Esophagus squamous epithelium (tissue), 5 donors: ENCODE measurements around the gene PADI6. TPM values are rescaled to one million over a fixed set of nuclear protein-coding genes. Genes with fewer than 3 reads are reported as not detected.
"Not testable (repeated sequence)": the region's sequence is repeated elsewhere in the genome, so short reads cannot be mapped to it uniquely, and the experiment has no call there.

Source experiments
- DNase-seq: peaks from one replicate; lab custom pipeline; 2025; lab: John Stamatoyannopoulos, UW
- H3K27ac ChIP-seq, 4 donors: fragments of 200-600 bp; sonication (generic); one replicate each; pipeline ENCODE4 v1.5.1; 2016 to 2019; ENCODE audit warnings: mild to moderate bottlenecking in 1 of 4
- H3K27me3 ChIP-seq, 4 donors: fragments of 200-600 bp; sonication (generic); 1 replicate in 3 of 4; 2 replicates in 1 of 4; pipeline versions ENCODE4 v1.5.1 to v1.6.0; 2017 to 2021; ENCODE audit warnings: antibody characterized with exemption in 1 of 4
- H3K36me3 ChIP-seq, 3 donors: fragments of 200-600 bp; sonication (generic); one replicate each; pipeline ENCODE4 v1.5.1; 2016 to 2019
- H3K4me1 ChIP-seq, 3 donors: fragments of 200-600 bp; sonication (generic); one replicate each; pipeline ENCODE4 v1.5.1; 2017 to 2019
- H3K4me3 ChIP-seq, 4 donors: fragments of 200-600 bp; sonication (generic); 1 replicate in 3 of 4; 2 replicates in 1 of 4; pipeline ENCODE4 v1.5.1; 2016 to 2019; ENCODE audit warnings: mild to moderate bottlenecking in 2 of 4, moderate library complexity in 1 of 4
- H3K9me3 ChIP-seq, 3 donors: fragments of 200-600 bp; sonication (generic); one replicate each; pipeline ENCODE4 v1.5.1; 2016 to 2019
- POLR2A ChIP-seq, 4 donors: fragments of 450-650 bp; IDR thresholded peaks; one replicate each; pipeline ENCODE4 v1.6.1; 2017; ENCODE audit warnings: antibody characterized with exemption in 4 of 4, mild to moderate bottlenecking in 4 of 4, moderate library complexity in 3 of 4
- WGBS, 2 donors: methylation state at CpG; one replicate each; pipeline ENCODE4 v1.1.5; 2018; 5-methylcytosine and 5-hydroxymethylcytosine counted together
- intact Hi-C: fragments of 100-400 bp; cut with DNase I; formaldehyde crosslinking; loops from one replicate; pipeline ENCODE4 v1.15.0; 2022
- total RNA-seq, 4 donors: library from RNA; depleted of rRNA; stranded (reverse); fragments of >200 nt; gene quantifications; one replicate each; pipeline ENCODE4 v1.1.0, GENCODE V29; 2016
- TF ChIP-seq, protein P1 (sequence below), 6 experiments: fragments of 450-650 bp in 4 of 6; fragments of 200-600 bp in 2 of 6; sonication (generic) in 2 of 6; IDR thresholded peaks; one replicate each; pipeline ENCODE4 v1.5.1; 2016 to 2019; ENCODE audit warnings: antibody characterized with exemption in 6 of 6, mild to moderate bottlenecking in 4 of 6, moderate library complexity in 4 of 6
- donor health status: DM: yes; HTN: yes; CAD: no.

The PADI6 gene
- total RNA-seq, 4 donors from 2014 or later, result not detected

DNA sequence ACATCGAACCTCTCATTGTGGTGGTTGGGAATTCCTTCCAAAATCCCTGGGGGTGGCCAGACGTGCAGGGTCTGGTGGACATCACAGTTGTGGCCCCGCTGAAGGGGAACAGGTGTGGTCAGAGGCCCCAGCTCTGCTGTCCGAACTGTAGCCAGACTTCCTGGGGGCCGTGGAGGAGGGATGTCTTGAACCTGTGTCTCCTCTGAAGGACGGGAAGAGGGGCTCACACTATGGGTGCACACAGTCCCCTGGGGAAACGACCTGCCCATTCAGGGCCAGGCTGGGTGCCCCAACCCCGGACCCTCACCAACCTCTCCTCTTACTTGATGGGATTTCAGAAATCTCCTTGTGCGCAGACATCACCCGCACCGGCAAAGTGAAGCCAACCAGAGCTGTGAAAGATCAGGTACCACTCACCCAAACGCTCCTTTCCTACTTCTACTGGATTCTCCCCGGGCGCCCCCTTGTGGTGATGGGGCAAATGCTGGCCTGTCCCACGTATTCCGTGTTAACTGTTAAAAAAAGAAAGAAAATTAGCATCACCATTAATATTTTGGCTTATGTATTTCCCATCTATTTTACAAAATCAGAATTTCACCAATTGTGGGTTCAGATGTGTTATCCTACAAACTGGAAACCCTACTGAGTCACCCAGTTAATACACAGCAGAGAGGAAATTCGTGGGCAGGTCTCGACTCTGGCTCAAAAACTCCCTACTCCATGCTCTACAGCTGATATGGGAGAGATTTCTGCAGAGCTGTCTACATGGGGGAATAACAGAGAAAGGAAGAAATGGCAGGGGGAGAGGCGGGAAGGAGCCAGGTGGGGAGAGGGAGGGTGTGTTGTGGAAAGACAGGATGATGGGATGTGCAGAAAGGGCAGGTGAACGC is 35.9 kb upstream of the PADI6 start:
- no peaks in the 10 kb centered on the region for H3K4me1 ChIP-seq
- peaks cover 0 to 64% (median 0%) of the 10 kb centered on the region in 4 donors for H3K27me3 ChIP-seq
- DNase-seq, result no peak
- no peaks in the 10 kb centered on the region for H3K36me3 ChIP-seq
- H3K9me3 ChIP-seq, result no peaks in the 10 kb centered on the region
- H3K27ac ChIP-seq, result no peak overlapping the region
- WGBS, 2 donors, result 17 to 23% methylated on average over 14 to 15 of the region's 20 CpGs
- TF ChIP-seq, protein P1, sequence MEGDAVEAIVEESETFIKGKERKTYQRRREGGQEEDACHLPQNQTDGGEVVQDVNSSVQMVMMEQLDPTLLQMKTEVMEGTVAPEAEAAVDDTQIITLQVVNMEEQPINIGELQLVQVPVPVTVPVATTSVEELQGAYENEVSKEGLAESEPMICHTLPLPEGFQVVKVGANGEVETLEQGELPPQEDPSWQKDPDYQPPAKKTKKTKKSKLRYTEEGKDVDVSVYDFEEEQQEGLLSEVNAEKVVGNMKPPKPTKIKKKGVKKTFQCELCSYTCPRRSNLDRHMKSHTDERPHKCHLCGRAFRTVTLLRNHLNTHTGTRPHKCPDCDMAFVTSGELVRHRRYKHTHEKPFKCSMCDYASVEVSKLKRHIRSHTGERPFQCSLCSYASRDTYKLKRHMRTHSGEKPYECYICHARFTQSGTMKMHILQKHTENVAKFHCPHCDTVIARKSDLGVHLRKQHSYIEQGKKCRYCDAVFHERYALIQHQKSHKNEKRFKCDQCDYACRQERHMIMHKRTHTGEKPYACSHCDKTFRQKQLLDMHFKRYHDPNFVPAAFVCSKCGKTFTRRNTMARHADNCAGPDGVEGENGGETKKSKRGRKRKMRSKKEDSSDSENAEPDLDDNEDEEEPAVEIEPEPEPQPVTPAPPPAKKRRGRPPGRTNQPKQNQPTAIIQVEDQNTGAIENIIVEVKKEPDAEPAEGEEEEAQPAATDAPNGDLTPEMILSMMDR (IDR thresholded peaks at IDR 0.05), result peak; percentile 41 to 89 (median 80)
- TF ChIP-seq POLR2A (IDR thresholded peaks at IDR 0.05), result no peak
- intact Hi-C loops, result loop anchor here (5.0 kb wide), 1 partner anchor 209 kb away; no protein-coding TSS in a partner anchor
- no peak overlapping the region for H3K4me3 ChIP-seq

DNA sequence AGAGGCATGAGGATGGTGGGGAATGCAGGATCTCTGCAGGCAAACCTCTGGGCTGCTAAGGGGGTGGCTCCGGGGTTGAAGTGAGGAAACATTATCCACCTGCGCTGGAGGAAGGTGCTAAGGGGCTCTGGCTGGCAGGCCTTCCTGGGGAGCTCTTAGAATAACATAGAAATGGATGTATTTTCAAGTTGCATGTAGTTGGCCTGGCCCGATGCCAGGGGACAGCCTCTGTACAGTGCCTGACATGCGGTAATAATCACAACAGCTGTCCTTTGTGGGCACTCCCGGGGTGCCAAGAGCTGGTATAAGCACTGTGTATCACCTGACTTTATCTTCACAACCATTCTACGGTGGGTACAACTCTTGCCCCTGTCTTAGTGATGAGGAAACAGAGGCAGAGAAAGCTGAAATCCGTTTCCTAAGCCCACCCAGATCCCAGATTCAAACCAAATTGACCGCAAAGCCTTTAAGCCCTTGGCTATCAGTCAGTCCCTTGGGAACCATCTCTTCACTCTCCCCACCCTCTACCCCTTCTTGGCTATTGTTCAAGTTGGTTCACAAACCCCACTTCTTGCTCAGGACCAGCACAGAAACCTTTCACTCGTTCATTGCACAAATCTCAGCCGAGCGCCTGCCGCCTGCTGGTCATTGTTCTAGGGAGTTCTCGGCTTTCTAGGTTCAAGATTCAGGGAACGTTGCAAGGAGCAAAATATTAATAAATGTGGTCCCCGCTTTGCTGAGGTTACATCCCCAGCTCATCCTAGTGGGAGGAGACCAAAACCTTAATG is 33.1 kb upstream of the PADI6 start:
- Histone ChIP-seq H3K4me3 (no peak overlapping the region), H3K4me1 (no peaks in the 10 kb centered on the region), H3K27ac (no peak overlapping the region), H3K36me3 (no peaks in the 10 kb centered on the region), H3K9me3 (no peaks in the 10 kb centered on the region), H3K27me3 (peaks cover 0 to 56% (median 0%) of the 10 kb centered on the region in 4 donors)
- intact Hi-C loops, result loop anchor here (5.0 kb wide), 1 partner anchor 212 kb away; no protein-coding TSS in a partner anchor
- 66 to 75% methylated on average over 11 to 14 of the region's 15 CpGs for WGBS, 2 donors
- TF ChIP-seq POLR2A (IDR thresholded peaks at IDR 0.05), result no peak
- no peak for DNase-seq

DNA sequence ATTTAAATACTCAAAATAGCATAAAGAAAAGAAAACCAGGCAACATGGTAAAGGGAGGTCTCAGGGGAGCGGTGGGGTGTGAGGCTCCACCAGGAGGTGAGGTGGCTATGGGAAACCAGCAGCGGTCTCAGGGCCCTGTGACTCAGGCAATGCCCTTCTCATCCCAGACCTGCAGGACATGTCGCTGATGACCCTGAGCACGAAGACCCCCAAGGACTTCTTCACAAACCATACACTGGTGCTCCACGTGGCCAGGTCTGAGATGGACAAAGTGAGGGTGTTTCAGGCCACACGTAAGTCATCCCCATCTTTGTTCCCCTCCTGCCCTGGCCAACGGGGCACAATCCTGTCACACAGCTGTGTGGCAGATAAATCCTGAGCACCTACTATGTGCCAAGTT is 32.5 kb upstream of the PADI6 start:
- 68 to 83% methylated on average over 7 of the region's 7 CpGs for WGBS, 2 donors
- no peak overlapping the region for H3K27ac ChIP-seq
- intact Hi-C loops, result loop anchor here (5.0 kb wide), 1 partner anchor 212 kb away; no protein-coding TSS in a partner anchor
- peaks cover 0 to 54% (median 0%) of the 10 kb centered on the region in 4 donors for H3K27me3 ChIP-seq
- H3K9me3 ChIP-seq, result peaks cover 0 to 5% (median 0%) of the 10 kb centered on the region in 3 donors
- H3K4me3 ChIP-seq, result no peak overlapping the region
- H3K36me3 ChIP-seq, result no peaks in the 10 kb centered on the region
- H3K4me1 ChIP-seq, result no peaks in the 10 kb centered on the region
- no peak for TF ChIP-seq POLR2A (IDR thresholded peaks at IDR 0.05)
- TF ChIP-seq, protein P1 (IDR thresholded peaks at IDR 0.05), result no peak
- DNase-seq, result no peak

DNA sequence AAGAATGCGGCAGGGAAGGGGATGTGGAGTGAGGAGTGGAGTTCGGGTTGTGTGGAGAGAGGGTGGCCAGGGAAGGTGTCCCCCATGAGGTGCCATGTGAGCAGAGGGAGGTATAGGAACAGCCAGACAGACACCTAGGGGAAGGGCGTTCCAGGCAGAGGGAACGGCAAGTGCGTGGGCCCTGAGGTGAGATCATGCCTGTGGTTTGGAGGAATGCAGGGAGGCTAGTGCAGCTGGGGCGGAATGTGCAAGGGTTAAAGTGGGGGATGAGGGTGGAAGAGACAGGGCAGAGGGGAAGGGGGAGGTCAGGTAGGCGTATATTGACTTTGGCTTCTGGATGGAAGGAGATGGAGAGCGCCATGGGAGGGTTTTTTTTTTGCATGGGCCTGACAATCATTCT is 31.6 kb upstream of the PADI6 start:
- DNase-seq, result no peak
- TF ChIP-seq POLR2A (IDR thresholded peaks at IDR 0.05), result no peak
- TF ChIP-seq, protein P1 (IDR thresholded peaks at IDR 0.05), result no peak

DNA sequence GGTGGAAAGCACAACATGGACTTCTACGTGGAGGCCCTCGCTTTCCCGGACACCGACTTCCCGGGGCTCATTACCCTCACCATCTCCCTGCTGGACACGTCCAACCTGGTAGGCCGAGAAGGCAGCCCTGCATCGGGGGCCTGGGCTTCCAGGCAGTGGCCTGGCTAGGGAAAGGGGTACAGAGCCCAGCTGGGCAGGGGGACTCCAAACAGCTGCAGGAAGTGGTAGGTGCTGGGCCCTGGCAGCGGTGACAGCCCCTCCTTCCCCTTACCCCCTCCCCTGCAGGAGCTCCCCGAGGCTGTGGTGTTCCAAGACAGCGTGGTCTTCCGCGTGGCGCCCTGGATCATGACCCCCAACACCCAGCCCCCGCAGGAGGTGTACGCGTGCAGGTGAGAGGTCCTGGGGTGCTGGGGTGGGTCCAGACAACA is 30.0 kb upstream of the PADI6 start:
- peaks cover 0 to 34% (median 0%) of the 10 kb centered on the region in 4 donors for H3K27me3 ChIP-seq
- DNase-seq, result no peak
- H3K9me3 ChIP-seq, result peaks cover 0 to 5% (median 0%) of the 10 kb centered on the region in 3 donors
- no CpG with 5 or more reads among the region's 17 CpGs for WGBS, 2 donors
- intact Hi-C loops, result no loop called here
- H3K36me3 ChIP-seq, result no peaks in the 10 kb centered on the region
- H3K4me1 ChIP-seq, result no peaks in the 10 kb centered on the region
- H3K4me3 ChIP-seq, result no peak overlapping the region
- H3K27ac ChIP-seq, result no peak overlapping the region
- TF ChIP-seq POLR2A (IDR thresholded peaks at IDR 0.05), result no peak
- TF ChIP-seq, protein P1 (IDR thresholded peaks at IDR 0.05), result no peak

More for the DNA sequence above, 31.6 kb upstream of the PADI6 start:
- Histone ChIP-seq H3K4me3 (no peak overlapping the region), H3K27ac (no peak overlapping the region), H3K36me3 (no peaks in the 10 kb centered on the region), H3K27me3 (peaks cover 0 to 45% (median 0%) of the 10 kb centered on the region in 4 donors), H3K4me1 (no peaks in the 10 kb centered on the region), H3K9me3 (peaks cover 0 to 5% (median 0%) of the 10 kb centered on the region in 3 donors)
- WGBS, 2 donors, result 59 to 67% methylated on average over 8 of the region's 8 CpGs
- intact Hi-C loops, result no loop called here

DNA sequence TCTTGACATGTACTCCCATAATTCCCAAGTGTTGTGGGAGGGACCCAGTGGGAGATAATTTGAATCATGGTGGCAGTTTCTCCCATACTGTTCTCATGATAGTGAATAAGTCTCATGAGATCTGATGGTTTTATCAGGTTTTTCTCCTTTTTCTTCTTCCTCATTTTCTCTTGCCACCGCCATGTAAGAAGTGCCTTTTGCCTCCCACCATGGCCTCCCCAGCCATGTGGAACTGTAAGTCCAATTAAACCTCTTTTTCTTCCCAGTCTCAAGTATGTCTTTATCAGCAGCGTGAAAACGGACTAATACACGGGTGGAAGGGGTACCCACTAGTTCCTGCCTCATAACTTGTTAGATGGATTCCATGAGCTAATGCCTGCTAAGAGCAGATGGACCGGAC is 26.5 kb upstream of the PADI6 start:
- H3K27ac ChIP-seq, H3K4me1 ChIP-seq, H3K36me3 ChIP-seq, intact Hi-C loops, DNase-seq, H3K9me3 ChIP-seq, H3K4me3 ChIP-seq: not testable (repeated sequence)
- H3K27me3 ChIP-seq, result peaks cover 0 to 49% (median 0%) of the 10 kb centered on the region in 4 donors
- 87 to 89% methylated on average over 5 of the region's 5 CpGs for WGBS, 2 donors
